Duodenal mucosa (tissue), 2 donors: ENCODE data around the gene UFD1.
"Not testable (repeated sequence)": the region's sequence is repeated elsewhere in the genome, so short reads cannot be mapped to it uniquely, and the experiment has no call there.

ENCODE experiments used
- H3K27ac ChIP-seq: one replicate; pipeline ENCODE4 v1.7.0; 2013; ENCODE audit warnings: low read depth, low read length
- H3K27me3 ChIP-seq, 2 donors: one replicate each; pipeline ENCODE4 v1.7.0; 2013; ENCODE audit warnings: low read length in 2 of 2, control low read depth in 1 of 2; ENCODE audit not compliant: insufficient read depth in 2 of 2, control insufficient read depth in 1 of 2
- H3K36me3 ChIP-seq, 2 donors: one replicate each; pipeline ENCODE4 v1.7.0; 2013; ENCODE audit warnings: low read length in 2 of 2, control low read depth in 1 of 2; ENCODE audit not compliant: insufficient read depth in 2 of 2, control insufficient read depth in 1 of 2
- H3K4me1 ChIP-seq, 2 donors: one replicate each; pipeline ENCODE4 v1.7.0; 2013; ENCODE audit warnings: low read length in 2 of 2, control low read depth in 1 of 2; ENCODE audit not compliant: insufficient read depth in 2 of 2, control insufficient read depth in 1 of 2
- H3K4me3 ChIP-seq, 2 donors: one replicate each; pipeline ENCODE4 v1.7.0; 2013; ENCODE audit warnings: low read length in 2 of 2, low read depth in 1 of 2
- H3K9ac ChIP-seq, 2 donors: one replicate each; pipeline ENCODE4 v1.7.0; 2013; ENCODE audit warnings: low read length in 2 of 2, low read depth in 1 of 2
- H3K9me3 ChIP-seq, 2 donors: one replicate each; pipeline ENCODE4 v1.7.0; 2013; ENCODE audit warnings: low read length in 2 of 2, control low read depth in 1 of 2; ENCODE audit not compliant: control insufficient read depth in 1 of 2

The UFD1 gene

DNA sequence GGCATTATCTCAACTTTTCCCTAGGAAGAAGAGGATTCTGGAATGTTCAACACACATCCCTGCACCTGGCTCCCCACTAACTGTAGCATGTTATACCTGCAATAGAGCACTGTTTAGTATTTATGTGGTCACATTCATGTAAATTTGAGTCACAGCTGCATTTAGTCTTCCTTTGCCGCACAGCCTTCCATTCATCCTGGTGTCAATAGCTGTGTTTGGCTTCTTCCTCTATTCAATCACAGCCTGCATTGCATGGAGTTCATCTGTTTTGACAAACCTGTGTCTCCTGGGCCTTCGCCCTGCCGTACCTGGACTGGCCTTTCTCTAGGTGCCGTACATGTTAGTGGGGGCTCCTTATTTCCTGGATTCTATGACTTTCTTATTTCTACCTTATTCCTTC lies 27.4 kb downstream of the UFD1 start:
- H3K36me3 ChIP-seq, result peaks cover 38 to 50% of the 10 kb centered on the region in 2 donors
- no peaks in the 10 kb centered on the region for H3K27me3 ChIP-seq
- no peak overlapping the region for H3K9ac ChIP-seq
- H3K4me3 ChIP-seq, result no peak overlapping the region
- no peak overlapping the region for H3K27ac ChIP-seq
- H3K9me3 ChIP-seq, result no peaks in the 10 kb centered on the region
- peaks cover 11 to 13% of the 10 kb centered on the region in 2 donors for H3K4me1 ChIP-seq

DNA sequence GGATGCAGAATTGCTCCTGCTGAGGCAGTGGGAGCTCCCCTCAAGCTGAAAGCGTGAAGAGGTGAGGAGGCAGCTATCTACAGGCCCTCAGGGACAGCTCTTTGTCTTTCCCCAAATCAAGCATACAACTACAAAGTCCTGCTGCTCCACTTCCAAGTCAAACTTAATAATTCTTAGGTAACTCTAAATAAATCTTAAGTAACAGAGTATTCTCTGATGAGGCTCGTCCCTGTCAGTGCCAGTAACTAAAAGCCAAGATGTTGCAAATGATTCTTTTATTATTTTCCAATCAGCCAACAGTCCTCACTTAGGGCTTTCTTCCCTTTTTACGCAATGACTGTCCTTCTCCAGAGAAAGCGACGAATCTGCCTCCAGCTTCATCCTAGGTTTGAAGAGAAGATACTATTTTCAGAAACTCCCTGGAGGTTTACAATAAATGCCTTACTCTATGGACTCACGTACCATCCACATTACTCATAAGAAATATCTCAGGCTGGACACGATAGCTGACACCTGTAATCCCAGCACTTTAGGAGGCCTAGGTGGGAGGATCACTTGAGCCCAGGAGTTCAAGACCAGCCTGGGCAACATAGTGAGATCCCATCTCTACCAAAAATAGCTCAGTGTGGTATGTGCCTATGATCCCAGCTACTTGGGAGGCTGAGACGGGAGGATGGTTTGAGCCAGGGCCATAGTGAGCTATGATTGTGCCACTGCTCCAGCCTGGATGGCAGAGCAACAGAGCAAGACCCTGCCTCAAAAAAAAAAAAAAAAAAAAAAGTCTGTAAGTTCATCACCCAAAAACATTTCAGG lies 28.4 kb downstream of the UFD1 start:
- Histone ChIP-seq H3K4me3 (no peak overlapping the region), H3K27ac (no peak overlapping the region), H3K4me1 (peaks cover 17 to 21% of the 10 kb centered on the region in 2 donors), H3K9me3 (no peaks in the 10 kb centered on the region), H3K36me3 (peaks cover 30 to 40% of the 10 kb centered on the region in 2 donors), H3K27me3 (no peaks in the 10 kb centered on the region), H3K9ac (no peak overlapping the region)

DNA sequence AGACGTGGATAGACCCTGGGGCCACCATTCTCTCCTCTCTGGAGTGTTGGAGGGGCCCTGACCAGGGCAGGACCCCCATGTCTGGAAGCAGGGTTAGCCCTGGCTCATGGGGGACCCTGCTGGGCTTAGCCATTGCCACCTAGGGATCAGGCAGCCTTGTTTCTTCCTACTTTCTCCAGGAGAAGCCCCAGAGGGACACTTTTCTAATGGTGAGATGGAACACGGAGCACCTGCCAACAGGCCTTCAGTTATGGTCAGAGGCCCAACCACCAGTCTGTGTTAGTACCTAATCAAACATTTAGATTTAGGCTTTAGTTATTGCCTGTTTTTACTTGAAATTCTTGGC lies 29.6 kb downstream of the UFD1 start:
- no peaks in the 10 kb centered on the region for H3K9me3 ChIP-seq
- H3K9ac ChIP-seq, result no peak overlapping the region
- peaks cover 22 to 30% of the 10 kb centered on the region in 2 donors for H3K36me3 ChIP-seq
- H3K27me3 ChIP-seq, result no peaks in the 10 kb centered on the region
- peaks cover 17 to 21% of the 10 kb centered on the region in 2 donors for H3K4me1 ChIP-seq
- H3K27ac ChIP-seq, result no peak overlapping the region
- H3K4me3 ChIP-seq, result no peak overlapping the region

DNA sequence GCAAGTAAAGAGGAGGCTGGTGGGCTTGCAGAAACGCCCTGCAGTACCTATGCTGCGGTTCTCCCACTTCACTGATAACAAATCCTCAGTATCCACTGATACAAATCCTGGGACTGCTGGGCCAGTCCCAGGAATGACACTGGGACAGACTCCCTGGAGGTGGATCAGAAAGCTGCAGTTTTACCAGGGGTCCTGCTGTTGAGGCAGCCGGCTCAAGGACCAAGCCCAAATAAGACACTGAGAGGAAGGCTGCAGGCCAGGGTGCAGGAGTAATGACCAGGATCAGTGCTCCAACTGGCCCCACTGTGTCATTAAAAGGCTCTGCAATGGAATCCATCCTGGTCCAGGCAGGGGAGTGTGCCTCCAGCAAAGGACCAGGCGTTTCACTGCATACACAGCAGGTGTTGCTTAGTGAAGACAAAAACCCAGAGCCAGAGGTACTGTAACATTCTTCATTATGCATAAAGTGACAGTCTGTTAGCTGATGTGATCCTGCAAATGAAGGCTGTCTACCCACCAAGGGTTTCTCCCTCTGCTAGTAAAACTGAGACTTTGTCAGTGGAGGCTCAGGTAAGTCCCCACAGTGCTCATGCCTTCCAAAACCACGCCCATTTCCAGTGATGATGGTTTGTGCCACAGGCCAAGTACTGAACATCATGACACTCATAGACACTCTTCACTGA lies 30.1 kb downstream of the UFD1 start:
- no peak overlapping the region for H3K9ac ChIP-seq
- H3K4me1 ChIP-seq, result peaks cover 17 to 24% of the 10 kb centered on the region in 2 donors
- peaks cover 25 to 30% of the 10 kb centered on the region in 2 donors for H3K36me3 ChIP-seq
- no peak overlapping the region for H3K27ac ChIP-seq
- H3K9me3 ChIP-seq, result no peaks in the 10 kb centered on the region
- H3K27me3 ChIP-seq, result no peaks in the 10 kb centered on the region
- peak overlapping the region in 1 of 2 donors; percentile 12 for H3K4me3 ChIP-seq

DNA sequence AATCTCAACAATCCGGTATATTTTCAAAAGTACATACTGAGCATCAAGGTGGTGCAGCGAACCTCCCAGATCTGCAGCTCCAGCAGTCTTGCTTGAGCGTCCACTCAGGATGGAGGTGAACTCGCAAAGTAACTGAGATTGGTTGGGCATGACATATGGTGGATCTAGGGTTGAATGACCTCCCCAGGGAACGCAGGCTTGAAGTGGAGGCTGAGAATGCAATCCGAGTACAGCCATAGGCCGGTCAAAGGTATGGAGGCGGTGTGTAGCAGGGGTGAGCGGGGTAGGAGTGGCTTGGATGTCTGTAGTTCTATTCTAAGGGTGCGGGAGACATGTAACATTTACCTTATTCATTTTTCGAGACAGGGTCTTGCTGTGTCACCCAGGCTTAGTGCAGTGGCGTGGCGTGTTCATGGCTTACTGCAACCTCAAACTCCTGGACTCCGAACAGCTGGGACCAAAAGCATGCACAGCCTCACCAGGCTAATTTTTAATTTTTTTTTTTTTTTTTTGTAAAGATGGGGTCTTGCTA lies 30.9 kb downstream of the UFD1 start:
- Histone ChIP-seq H3K9ac (peak overlapping the region; percentile 81 to 90), H3K4me3 (peak overlapping the region; percentile 83 to 96), H3K9me3 (no peaks in the 10 kb centered on the region), H3K4me1 (peaks cover 17 to 25% of the 10 kb centered on the region in 2 donors), H3K36me3 (peaks cover 23 to 29% of the 10 kb centered on the region in 2 donors), H3K27ac (peak overlapping the region; percentile 86), H3K27me3 (no peaks in the 10 kb centered on the region)

DNA sequence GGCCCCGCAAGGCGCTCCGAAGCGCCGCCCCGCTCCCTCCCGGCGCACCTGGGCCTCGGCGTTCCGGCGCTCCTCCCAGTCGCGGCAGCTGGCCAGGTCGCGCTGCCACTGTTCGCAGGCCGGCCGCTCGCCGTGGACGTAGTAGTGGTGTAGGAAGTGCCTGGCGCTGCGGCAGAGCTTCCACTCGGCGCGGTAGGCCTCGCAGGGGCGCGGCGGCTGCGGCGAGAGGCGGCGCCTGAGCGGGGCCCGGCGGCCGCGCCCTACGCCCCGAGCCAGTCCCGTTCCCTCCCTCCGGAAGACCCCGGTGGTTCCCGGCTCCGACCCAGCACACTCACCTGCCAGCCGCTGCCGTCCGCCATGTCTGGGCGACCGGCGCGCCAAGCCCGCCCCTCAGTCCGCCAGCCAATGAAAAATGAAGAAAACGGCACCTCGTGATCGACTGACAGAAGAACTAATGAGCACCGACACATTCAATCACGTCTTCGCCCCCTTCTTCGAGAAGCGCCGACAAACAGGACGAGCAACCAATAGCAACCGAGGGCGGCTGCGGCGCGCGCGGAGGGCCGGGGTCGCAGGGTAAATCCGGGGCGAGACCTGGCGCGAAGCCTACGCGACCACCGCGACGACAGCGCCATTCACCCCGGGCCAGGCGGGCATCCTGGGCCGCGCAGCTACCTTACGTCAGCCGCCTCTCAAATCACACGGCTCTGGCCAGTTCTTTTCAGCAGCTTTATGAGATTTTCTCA lies 31.5 kb downstream of the UFD1 start, which contains the start of gene C22orf39:
Gene C22orf39 (minus strand): TSS at position 382 of the 746 bp plus-strand sequence. CDS start 23 bp downstream, at position 359.
- H3K27me3 ChIP-seq, result no peaks in the 10 kb centered on the region
- peak within 1 kb of the TSS; percentile 81 to 90 for H3K9ac ChIP-seq
- peaks cover 17 to 25% of the 10 kb centered on the region in 2 donors for H3K4me1 ChIP-seq
- H3K36me3 ChIP-seq, result peaks cover 19 to 23% of the 10 kb centered on the region in 2 donors
- peak within 1 kb of the TSS; percentile 83 to 96 for H3K4me3 ChIP-seq
- H3K9me3 ChIP-seq, result no peaks in the 10 kb centered on the region
- peak within 1 kb of the TSS; percentile 94 for H3K27ac ChIP-seq

DNA sequence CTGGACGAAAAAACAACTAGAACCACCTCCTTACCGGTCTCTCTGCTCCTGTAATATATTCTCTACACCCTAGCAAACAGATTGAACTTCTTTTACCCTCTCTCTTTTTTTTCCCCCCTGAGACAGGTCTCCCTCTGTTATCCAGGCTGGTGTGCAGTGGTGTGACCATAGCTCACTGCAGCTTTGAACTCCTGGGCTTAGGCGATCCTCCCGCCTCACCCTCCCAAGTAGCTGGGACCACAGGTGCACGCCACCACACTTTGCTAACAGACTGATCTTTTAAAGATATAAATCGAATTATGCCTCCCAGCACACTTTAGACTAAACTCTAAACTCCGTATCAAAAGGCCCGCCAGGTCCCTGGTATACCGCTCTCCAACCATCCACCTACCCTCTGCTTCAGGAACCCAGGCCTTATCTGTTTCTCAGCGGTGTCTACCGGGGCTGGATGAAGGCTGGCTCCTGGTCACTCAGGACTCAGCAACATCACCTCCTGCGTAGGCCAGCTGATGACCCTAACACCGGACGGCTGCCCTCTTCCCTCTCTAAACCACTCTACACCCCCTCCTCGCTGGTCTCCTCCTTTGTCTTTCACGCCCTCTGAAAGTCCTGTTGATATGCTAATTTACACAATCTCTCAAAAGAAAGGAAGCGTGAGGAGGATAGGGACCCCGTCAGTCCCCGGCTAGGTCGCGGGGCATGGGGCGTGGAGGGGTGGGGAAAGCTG lies 32.2 kb downstream of the UFD1 start:
- no peaks in the 10 kb centered on the region for H3K27me3 ChIP-seq
- no peaks in the 10 kb centered on the region for H3K9me3 ChIP-seq
- peak overlapping the region; percentile 83 to 96 for H3K4me3 ChIP-seq
- peaks cover 17 to 19% of the 10 kb centered on the region in 2 donors for H3K36me3 ChIP-seq
- H3K4me1 ChIP-seq, result peaks cover 17 to 25% of the 10 kb centered on the region in 2 donors
- H3K27ac ChIP-seq, result peak overlapping the region; percentile 94
- H3K9ac ChIP-seq, result peak overlapping the region; percentile 66 to 90

DNA sequence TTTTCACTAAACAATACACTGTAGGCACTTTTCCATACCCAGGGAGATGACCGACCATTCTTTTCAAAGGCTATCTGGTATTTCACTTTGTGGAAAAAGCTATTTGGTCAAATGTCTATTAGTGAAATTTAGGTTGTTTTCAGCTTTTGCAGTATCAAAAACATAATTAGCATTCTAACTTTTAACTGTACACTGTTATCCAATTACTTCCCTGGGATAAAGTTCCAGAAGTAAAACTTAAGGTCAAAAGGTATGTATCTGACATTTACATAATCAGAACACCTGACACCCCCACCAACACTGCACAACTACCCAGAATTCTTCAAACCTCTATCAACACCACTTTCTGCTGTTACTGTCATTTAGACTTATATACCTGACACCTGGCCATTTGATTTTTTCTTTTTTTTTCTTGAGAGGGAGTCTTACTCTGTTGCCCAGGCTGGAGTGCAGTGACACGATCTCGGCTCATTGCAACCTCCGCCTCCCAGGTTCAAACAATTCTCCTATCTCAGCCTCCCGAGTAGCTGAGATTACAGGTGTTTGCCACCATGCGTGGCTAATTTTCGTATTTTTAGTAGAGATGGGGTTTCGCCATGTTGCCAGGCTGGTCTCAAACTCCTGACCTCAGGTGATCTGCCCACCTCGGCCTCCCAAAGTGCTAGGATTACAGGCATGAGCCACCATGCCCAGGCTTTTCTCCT lies 33.6 kb downstream of the UFD1 start:
- Histone ChIP-seq H3K4me1 (peaks cover 17 to 25% of the 10 kb centered on the region in 2 donors), H3K36me3 (peaks cover 9 to 15% of the 10 kb centered on the region in 2 donors)
- H3K9ac ChIP-seq, H3K4me3 ChIP-seq, H3K27ac ChIP-seq, H3K27me3 ChIP-seq, H3K9me3 ChIP-seq: not testable (repeated sequence)
